OCI-LY3 (cell line): ENCODE data around the gene LITAF.

Source experiments
- H2AFZ ChIP-seq: fragments of 200-600, 300-600 bp; shearing (Covaris generic); 2 replicates; pipeline ENCODE4 v1.6.0; 2014; ENCODE audit warnings: antibody characterized with exemption, low read depth, low read length
- H3K27ac ChIP-seq: fragments of 200-600, 300-600 bp; sonication (generic); 2 replicates; pipeline ENCODE4 v1.5.1; 2014; ENCODE audit warnings: mild to moderate bottlenecking, low read length, moderate library complexity, mixed read lengths
- H3K27me3 ChIP-seq: fragments of 200-600, 300-600 bp; sonication (generic); 2 replicates; pipeline ENCODE4 v1.6.1; 2014; ENCODE audit warnings: low read depth, low read length, mixed read lengths
- H3K36me3 ChIP-seq: fragments of 200-600, 300-600 bp; sonication (generic); replicated peaks from 2 replicates; pipeline ENCODE3; 2014; ENCODE audit warnings: low read depth, low read length, mixed read lengths
- H3K4me1 ChIP-seq: fragments of 300-600, 200-600 bp; sonication (generic); 2 replicates; pipeline ENCODE4 v1.6.1; 2014; ENCODE audit warnings: low read length, mixed read lengths
- H3K4me2 ChIP-seq: fragments of 200-600, 300-600 bp; sonication (generic); 2 replicates; pipeline ENCODE4 v1.6.1; 2014; ENCODE audit warnings: low read length, mixed read lengths
- H3K4me3 ChIP-seq: fragments of 300-600, 200-600 bp; sonication (generic); 2 replicates; pipeline ENCODE4 v1.5.1; 2014; ENCODE audit warnings: antibody characterized with exemption, mild to moderate bottlenecking, low read length, moderate library complexity
- H3K79me2 ChIP-seq: fragments of 300-600, 200-600 bp; shearing (Covaris generic); 2 replicates; pipeline ENCODE4 v1.6.1; 2014; ENCODE audit warnings: mild to moderate bottlenecking, low read length, mixed read lengths
- H3K9ac ChIP-seq: fragments of 300-600, 200-600 bp; shearing (Covaris generic); 2 replicates; pipeline ENCODE4 v1.6.0; 2014; ENCODE audit warnings: mild to moderate bottlenecking, low read length, moderate library complexity
- H3K9me3 ChIP-seq: fragments of 200-600, 300-600 bp; shearing (Covaris generic); 2 replicates; pipeline ENCODE4 v1.6.1; 2014; ENCODE audit warnings: low read length, mixed read lengths; ENCODE audit not compliant: insufficient read depth
- H4K20me1 ChIP-seq: fragments of 200-600, 300-600 bp; sonication (generic); 2 replicates; pipeline ENCODE4 v1.6.1; 2016; ENCODE audit warnings: low read length, mixed read lengths; ENCODE audit not compliant: insufficient read depth
- EZH2phosphoT487 ChIP-seq: fragments of 200-600 bp; shearing (Covaris generic); IDR thresholded peaks from 2 replicates; pipeline ENCODE4 v1.6.1; 2018; ENCODE audit warnings: antibody characterized with exemption, mixed run types, low read depth
- TF ChIP-seq, protein P1 (sequence below): fragments of 200-600, 300-600 bp; sonication (generic); IDR thresholded peaks from 2 replicates; pipeline ENCODE4 v1.5.1; 2014; ENCODE audit warnings: antibody characterized with exemption, low read length, low read depth

Gene LITAF

DNA sequence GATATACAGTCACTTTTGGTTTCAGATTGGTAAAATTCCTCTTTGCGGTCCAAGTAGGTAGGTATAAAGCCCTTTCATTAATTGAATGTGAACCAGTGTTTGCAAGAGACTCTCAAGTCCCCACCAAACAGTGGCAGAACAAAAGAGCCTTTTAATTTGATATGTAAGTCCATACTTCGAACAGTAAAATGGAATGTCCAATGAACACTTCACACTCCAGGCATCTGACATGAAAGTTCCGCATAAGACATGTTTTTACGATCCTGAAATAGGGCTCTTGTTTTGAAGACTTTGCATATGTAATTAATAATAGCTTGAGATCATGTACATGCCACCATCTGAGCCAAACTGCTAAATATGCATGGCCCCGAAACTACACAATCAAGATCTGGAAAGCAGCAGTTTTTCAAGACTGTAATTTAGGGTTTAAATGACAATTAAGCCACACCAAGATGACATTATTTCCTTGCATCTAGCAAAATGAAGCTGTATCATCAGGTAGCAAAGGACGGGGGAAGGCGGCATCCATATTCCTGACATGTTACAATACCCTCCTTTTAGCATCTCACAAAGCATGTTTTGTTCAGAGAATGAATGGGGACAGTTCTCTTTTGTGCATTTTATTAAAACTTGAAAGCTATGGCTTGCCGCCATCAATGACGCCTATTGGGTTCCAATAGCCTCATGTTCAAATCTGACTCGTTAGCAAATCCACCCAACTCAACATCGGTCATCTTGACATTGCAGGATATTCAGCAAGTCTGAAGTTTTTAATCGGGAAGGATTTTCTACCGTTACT, 39.4 kb downstream of the LITAF start:
- H2AFZ ChIP-seq, result no peak overlapping the region
- no peaks in the 10 kb centered on the region for H3K79me2 ChIP-seq
- no peaks in the 10 kb centered on the region for H3K9me3 ChIP-seq
- no peak overlapping the region for H3K27ac ChIP-seq
- no peaks in the 10 kb centered on the region for H3K27me3 ChIP-seq
- H3K4me1 ChIP-seq, result no peaks in the 10 kb centered on the region
- H3K36me3 ChIP-seq, result peaks cover 51% of the 10 kb centered on the region
- no peak for TF ChIP-seq EZH2phosphoT487
- TF ChIP-seq, protein P1, sequence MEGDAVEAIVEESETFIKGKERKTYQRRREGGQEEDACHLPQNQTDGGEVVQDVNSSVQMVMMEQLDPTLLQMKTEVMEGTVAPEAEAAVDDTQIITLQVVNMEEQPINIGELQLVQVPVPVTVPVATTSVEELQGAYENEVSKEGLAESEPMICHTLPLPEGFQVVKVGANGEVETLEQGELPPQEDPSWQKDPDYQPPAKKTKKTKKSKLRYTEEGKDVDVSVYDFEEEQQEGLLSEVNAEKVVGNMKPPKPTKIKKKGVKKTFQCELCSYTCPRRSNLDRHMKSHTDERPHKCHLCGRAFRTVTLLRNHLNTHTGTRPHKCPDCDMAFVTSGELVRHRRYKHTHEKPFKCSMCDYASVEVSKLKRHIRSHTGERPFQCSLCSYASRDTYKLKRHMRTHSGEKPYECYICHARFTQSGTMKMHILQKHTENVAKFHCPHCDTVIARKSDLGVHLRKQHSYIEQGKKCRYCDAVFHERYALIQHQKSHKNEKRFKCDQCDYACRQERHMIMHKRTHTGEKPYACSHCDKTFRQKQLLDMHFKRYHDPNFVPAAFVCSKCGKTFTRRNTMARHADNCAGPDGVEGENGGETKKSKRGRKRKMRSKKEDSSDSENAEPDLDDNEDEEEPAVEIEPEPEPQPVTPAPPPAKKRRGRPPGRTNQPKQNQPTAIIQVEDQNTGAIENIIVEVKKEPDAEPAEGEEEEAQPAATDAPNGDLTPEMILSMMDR, result no peak
- H4K20me1 ChIP-seq, result no peaks in the 10 kb centered on the region
- H3K4me3 ChIP-seq, result no peak overlapping the region
- H3K4me2 ChIP-seq, result no peak overlapping the region
- H3K9ac ChIP-seq, result no peak overlapping the region

DNA sequence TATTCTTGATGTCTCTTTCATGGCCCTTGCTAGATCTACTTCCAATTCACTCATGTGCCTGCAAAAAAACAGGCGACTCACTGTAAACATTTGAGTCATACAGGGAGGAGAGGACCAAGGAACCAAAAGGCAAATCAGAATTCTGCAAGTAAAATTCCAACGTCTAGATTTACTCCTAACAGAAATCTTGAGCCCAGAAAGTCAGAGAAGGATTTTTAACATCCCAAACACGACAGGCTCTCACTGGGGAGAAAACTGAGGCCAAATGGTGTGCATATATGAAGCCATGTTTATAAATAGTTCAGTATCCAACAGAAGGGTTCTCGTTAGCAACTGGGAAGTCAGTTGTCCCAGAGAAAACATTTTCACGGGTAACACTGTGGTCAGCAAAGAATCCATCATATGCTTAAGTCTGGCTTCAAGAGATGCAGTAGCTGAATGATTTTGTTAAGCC, 40.1 kb downstream of the LITAF start:
- H3K9me3 ChIP-seq, result no peaks in the 10 kb centered on the region
- H3K9ac ChIP-seq, result no peak overlapping the region
- no peaks in the 10 kb centered on the region for H4K20me1 ChIP-seq
- TF ChIP-seq EZH2phosphoT487, result no peak
- no peaks in the 10 kb centered on the region for H3K4me1 ChIP-seq
- H3K27ac ChIP-seq, result no peak overlapping the region
- H3K4me2 ChIP-seq, result no peak overlapping the region
- no peak overlapping the region for H2AFZ ChIP-seq
- no peaks in the 10 kb centered on the region for H3K27me3 ChIP-seq
- no peaks in the 10 kb centered on the region for H3K79me2 ChIP-seq
- H3K36me3 ChIP-seq, result peaks cover 44% of the 10 kb centered on the region
- no peak overlapping the region for H3K4me3 ChIP-seq

DNA sequence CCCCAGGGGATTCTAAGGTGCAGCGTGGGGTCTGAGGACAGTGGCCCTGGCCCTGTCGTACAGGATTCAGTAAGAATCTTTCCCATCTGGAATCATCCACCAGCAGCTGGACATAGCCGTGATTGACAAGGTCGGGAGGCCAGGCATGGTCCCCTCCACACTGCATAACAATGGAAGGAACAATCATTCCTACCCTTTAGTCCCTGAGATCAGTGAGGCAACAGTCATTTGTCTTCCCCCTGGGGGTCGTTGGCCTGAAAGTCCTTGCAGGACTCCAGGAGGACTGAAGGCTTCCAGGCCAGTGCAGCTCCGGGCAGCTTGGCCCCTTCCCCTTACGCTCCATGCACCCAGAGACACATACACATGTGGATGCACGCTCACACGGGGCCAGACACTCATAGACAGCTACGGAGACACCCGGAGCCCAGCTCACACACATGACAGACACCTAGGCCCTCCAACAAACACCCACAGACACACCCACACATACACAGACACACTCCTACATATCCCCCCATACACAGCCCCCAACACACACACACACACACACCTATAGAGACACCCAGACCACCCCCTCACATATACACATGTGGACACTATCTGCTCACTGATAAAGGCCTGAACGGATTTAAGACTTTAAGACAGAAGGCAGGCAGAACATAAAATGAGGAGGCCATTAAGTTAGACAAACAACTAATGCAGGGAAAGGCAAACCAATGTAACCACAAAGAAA, 42.9 kb downstream of the LITAF start:
- H3K36me3 ChIP-seq, result peaks cover 16% of the 10 kb centered on the region
- H3K9me3 ChIP-seq, result no peaks in the 10 kb centered on the region
- no peaks in the 10 kb centered on the region for H3K27me3 ChIP-seq
- H2AFZ ChIP-seq, result no peak overlapping the region
- no peaks in the 10 kb centered on the region for H3K79me2 ChIP-seq
- no peaks in the 10 kb centered on the region for H3K4me1 ChIP-seq
- H3K4me3 ChIP-seq, result no peak overlapping the region
- H3K4me2 ChIP-seq, result no peak overlapping the region
- no peaks in the 10 kb centered on the region for H4K20me1 ChIP-seq
- H3K27ac ChIP-seq, result no peak overlapping the region
- no peak for TF ChIP-seq EZH2phosphoT487
- TF ChIP-seq, protein P1, result no peak
- H3K9ac ChIP-seq, result no peak overlapping the region

DNA sequence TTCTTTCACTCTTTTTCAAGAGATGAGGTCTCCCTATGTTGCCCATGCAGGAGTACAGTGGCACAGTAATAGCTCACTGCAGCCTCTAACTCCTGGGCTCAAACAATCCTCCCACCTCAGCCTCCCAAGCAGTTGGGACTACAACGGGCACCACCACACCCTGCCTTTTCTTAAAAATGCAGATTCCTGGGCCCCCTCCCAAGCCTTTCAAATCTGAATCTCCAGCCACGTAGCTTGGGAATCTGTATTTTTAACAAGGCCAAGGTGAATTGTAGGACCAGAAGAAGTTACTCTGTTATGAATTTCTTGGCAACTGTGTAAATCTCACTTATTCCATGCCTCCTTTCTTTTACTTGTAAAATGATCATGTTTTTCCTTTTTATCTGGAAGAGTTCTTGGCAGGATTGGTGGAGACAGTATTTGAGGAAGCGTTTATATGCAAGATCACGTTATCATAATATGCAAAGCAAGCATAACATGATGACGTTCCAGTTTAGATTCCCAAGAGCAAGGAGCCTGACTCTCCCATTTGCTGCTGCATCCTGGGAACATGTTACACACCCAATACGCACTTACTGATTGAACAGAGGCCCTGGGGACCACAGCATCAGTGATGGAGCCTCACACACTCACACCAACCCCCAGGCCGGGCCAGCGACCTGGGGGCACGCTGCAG, 44.5 kb downstream of the LITAF start:
- Histone ChIP-seq H3K79me2 (no peaks in the 10 kb centered on the region), H3K36me3 (peaks cover 3% of the 10 kb centered on the region), H4K20me1 (no peaks in the 10 kb centered on the region), H3K9me3 (no peaks in the 10 kb centered on the region), H2AFZ (no peak overlapping the region), H3K4me2 (no peak overlapping the region), H3K4me1 (no peaks in the 10 kb centered on the region), H3K9ac (no peak overlapping the region), H3K27me3 (no peaks in the 10 kb centered on the region), H3K27ac (no peak overlapping the region), H3K4me3 (no peak overlapping the region)
- TF ChIP-seq, protein P1, result no peak
- no peak for TF ChIP-seq EZH2phosphoT487
